ENCODE measurements around the gene ATPAF1.

ATPAF1 gene

GRCh38 chr1:46691997-46692790, 24.0 kb upstream of the ATPAF1 start:
- Histone ChIP-seq H3K27ac (ENCODE audit: low read length) (no peak overlapping the region), H3K4me1 (ENCODE audit: control insufficient read depth, low read depth, low read length) (no peaks in the 10 kb centered on the region), H3K9me3 (ENCODE audit: control insufficient read depth, low read depth, low read length) (no peaks in the 10 kb centered on the region), H3K9ac (ENCODE audit: low read length) (no peak overlapping the region), H3K4me3 (ENCODE audit: low read length) (no peak overlapping the region), H3K36me3 (ENCODE audit: control insufficient read depth, low read depth, low read length) (peaks cover 74% of the 10 kb centered on the region), H3K27me3 (ENCODE audit: control insufficient read depth, insufficient read depth, low read length) (no peaks in the 10 kb centered on the region)

GRCh38 chr1:46690931-46691421, 22.8 kb upstream of the ATPAF1 start:
- H3K27ac ChIP-seq (ENCODE audit: low read length) = no peak overlapping the region
- H3K9me3 ChIP-seq (ENCODE audit: control insufficient read depth, low read depth, low read length) = no peaks in the 10 kb centered on the region
- H3K4me3 ChIP-seq (ENCODE audit: low read length) = no peak overlapping the region
- peaks cover 75% of the 10 kb centered on the region for H3K36me3 ChIP-seq (ENCODE audit: control insufficient read depth, low read depth, low read length)
- H3K27me3 ChIP-seq (ENCODE audit: control insufficient read depth, insufficient read depth, low read length) = no peaks in the 10 kb centered on the region
- H3K9ac ChIP-seq (ENCODE audit: low read length) = no peak overlapping the region
- H3K4me1 ChIP-seq (ENCODE audit: control insufficient read depth, low read depth, low read length) = no peaks in the 10 kb centered on the region

GRCh38 chr1:46689897-46690296, 21.7 kb upstream of the ATPAF1 start:
- peaks cover 74% of the 10 kb centered on the region for H3K36me3 ChIP-seq (ENCODE audit: control insufficient read depth, low read depth, low read length)
- no peak overlapping the region for H3K27ac ChIP-seq (ENCODE audit: low read length)

GRCh38 chr1:46689356-46689755, 21.2 kb upstream of the ATPAF1 start:
- H3K27ac ChIP-seq (ENCODE audit: low read length) = no peak overlapping the region
- no peaks in the 10 kb centered on the region for H3K27me3 ChIP-seq (ENCODE audit: control insufficient read depth, insufficient read depth, low read length)
- H3K4me3 ChIP-seq (ENCODE audit: low read length) = no peak overlapping the region
- H3K36me3 ChIP-seq (ENCODE audit: control insufficient read depth, low read depth, low read length) = peaks cover 79% of the 10 kb centered on the region
- no peaks in the 10 kb centered on the region for H3K9me3 ChIP-seq (ENCODE audit: control insufficient read depth, low read depth, low read length)
- no peak overlapping the region for H3K9ac ChIP-seq (ENCODE audit: low read length)
- no peaks in the 10 kb centered on the region for H3K4me1 ChIP-seq (ENCODE audit: control insufficient read depth, low read depth, low read length)

More at GRCh38 chr1:46689897-46690296, 21.7 kb upstream of the ATPAF1 start:
- no peaks in the 10 kb centered on the region for H3K27me3 ChIP-seq (ENCODE audit: control insufficient read depth, insufficient read depth, low read length)
- H3K9me3 ChIP-seq (ENCODE audit: control insufficient read depth, low read depth, low read length) = no peaks in the 10 kb centered on the region
- H3K9ac ChIP-seq (ENCODE audit: low read length) = no peak overlapping the region
- H3K4me1 ChIP-seq (ENCODE audit: control insufficient read depth, low read depth, low read length) = no peaks in the 10 kb centered on the region
- H3K4me3 ChIP-seq (ENCODE audit: low read length) = no peak overlapping the region

GRCh38 chr1:46687921-46688509, 19.9 kb upstream of the ATPAF1 start:
- Histone ChIP-seq H3K27ac (ENCODE audit: low read length) (no peak overlapping the region), H3K27me3 (ENCODE audit: control insufficient read depth, insufficient read depth, low read length) (no peaks in the 10 kb centered on the region), H3K36me3 (ENCODE audit: control insufficient read depth, low read depth, low read length) (peaks cover 89% of the 10 kb centered on the region), H3K4me3 (ENCODE audit: low read length) (no peak overlapping the region), H3K9ac (ENCODE audit: low read length) (no peak overlapping the region), H3K9me3 (ENCODE audit: control insufficient read depth, low read depth, low read length) (no peaks in the 10 kb centered on the region), H3K4me1 (ENCODE audit: control insufficient read depth, low read depth, low read length) (no peaks in the 10 kb centered on the region)

GRCh38 chr1:46687093-46687659, 19.0 kb upstream of the ATPAF1 start:
- H3K27me3 ChIP-seq (ENCODE audit: control insufficient read depth, insufficient read depth, low read length) = no peaks in the 10 kb centered on the region
- H3K9me3 ChIP-seq (ENCODE audit: control insufficient read depth, low read depth, low read length) = no peaks in the 10 kb centered on the region
- no peaks in the 10 kb centered on the region for H3K4me1 ChIP-seq (ENCODE audit: control insufficient read depth, low read depth, low read length)
- H3K9ac ChIP-seq (ENCODE audit: low read length) = no peak overlapping the region
- H3K27ac ChIP-seq (ENCODE audit: low read length) = no peak overlapping the region
- H3K4me3 ChIP-seq (ENCODE audit: low read length) = no peak overlapping the region
- peaks cover 95% of the 10 kb centered on the region for H3K36me3 ChIP-seq (ENCODE audit: control insufficient read depth, low read depth, low read length)

GRCh38 chr1:46686255-46686654, 18.1 kb upstream of the ATPAF1 start:
- no peak overlapping the region for H3K4me3 ChIP-seq (ENCODE audit: low read length)
- no peak overlapping the region for H3K9ac ChIP-seq (ENCODE audit: low read length)
- no peaks in the 10 kb centered on the region for H3K9me3 ChIP-seq (ENCODE audit: control insufficient read depth, low read depth, low read length)
- H3K4me1 ChIP-seq (ENCODE audit: control insufficient read depth, low read depth, low read length) = no peaks in the 10 kb centered on the region
- no peak overlapping the region for H3K27ac ChIP-seq (ENCODE audit: low read length)
- H3K27me3 ChIP-seq (ENCODE audit: control insufficient read depth, insufficient read depth, low read length) = no peaks in the 10 kb centered on the region
- H3K36me3 ChIP-seq (ENCODE audit: control insufficient read depth, low read depth, low read length) = peaks cover 95% of the 10 kb centered on the region

GRCh38 chr1:46684670-46685069, 16.5 kb upstream of the ATPAF1 start:
- Histone ChIP-seq H3K27ac (ENCODE audit: low read length) (no peak overlapping the region), H3K36me3 (ENCODE audit: control insufficient read depth, low read depth, low read length) (peaks cover 89% of the 10 kb centered on the region), H3K27me3 (ENCODE audit: control insufficient read depth, insufficient read depth, low read length) (no peaks in the 10 kb centered on the region), H3K9me3 (ENCODE audit: control insufficient read depth, low read depth, low read length) (no peaks in the 10 kb centered on the region), H3K4me1 (ENCODE audit: control insufficient read depth, low read depth, low read length) (no peaks in the 10 kb centered on the region), H3K9ac (ENCODE audit: low read length) (no peak overlapping the region), H3K4me3 (ENCODE audit: low read length) (no peak overlapping the region)

GRCh38 chr1:46682064-46682463, 13.9 kb upstream of the ATPAF1 start:
- H3K27ac ChIP-seq (ENCODE audit: low read length) = no peak overlapping the region
- peaks cover 73% of the 10 kb centered on the region for H3K36me3 ChIP-seq (ENCODE audit: control insufficient read depth, low read depth, low read length)

GRCh38 chr1:46681333-46682034, 13.3 kb upstream of the ATPAF1 start:
- peaks cover 69% of the 10 kb centered on the region for H3K36me3 ChIP-seq (ENCODE audit: control insufficient read depth, low read depth, low read length)

More at GRCh38 chr1:46682064-46682463, 13.9 kb upstream of the ATPAF1 start:
- Histone ChIP-seq H3K4me3 (ENCODE audit: low read length) (no peak overlapping the region), H3K27me3 (ENCODE audit: control insufficient read depth, insufficient read depth, low read length) (no peaks in the 10 kb centered on the region), H3K4me1 (ENCODE audit: control insufficient read depth, low read depth, low read length) (peaks cover 9% of the 10 kb centered on the region), H3K9me3 (ENCODE audit: control insufficient read depth, low read depth, low read length) (no peaks in the 10 kb centered on the region), H3K9ac (ENCODE audit: low read length) (no peak overlapping the region)

GRCh38 chr1:46679789-46680573, 11.8 kb upstream of the ATPAF1 start:
- H3K9me3 ChIP-seq (ENCODE audit: control insufficient read depth, low read depth, low read length) = no peaks in the 10 kb centered on the region
- H3K9ac ChIP-seq (ENCODE audit: low read length) = no peak overlapping the region
- H3K4me3 ChIP-seq (ENCODE audit: low read length) = no peak overlapping the region
- no peak overlapping the region for H3K27ac ChIP-seq (ENCODE audit: low read length)
- H3K4me1 ChIP-seq (ENCODE audit: control insufficient read depth, low read depth, low read length) = peaks cover 19% of the 10 kb centered on the region
- H3K36me3 ChIP-seq (ENCODE audit: control insufficient read depth, low read depth, low read length) = peaks cover 59% of the 10 kb centered on the region
- no peaks in the 10 kb centered on the region for H3K27me3 ChIP-seq (ENCODE audit: control insufficient read depth, insufficient read depth, low read length)

More at GRCh38 chr1:46681333-46682034, 13.3 kb upstream of the ATPAF1 start:
- Histone ChIP-seq H3K4me3 (ENCODE audit: low read length) (no peak overlapping the region), H3K27me3 (ENCODE audit: control insufficient read depth, insufficient read depth, low read length) (no peaks in the 10 kb centered on the region), H3K9me3 (ENCODE audit: control insufficient read depth, low read depth, low read length) (no peaks in the 10 kb centered on the region), H3K4me1 (ENCODE audit: control insufficient read depth, low read depth, low read length) (peaks cover 12% of the 10 kb centered on the region), H3K9ac (ENCODE audit: low read length) (no peak overlapping the region), H3K27ac (ENCODE audit: low read length) (no peak overlapping the region)

Data from iPS-18a (cell line).